HG02840 (cell line): ENCODE measurements around the gene SIGLEC15.

Experiments used
- ATAC-seq: cut with Tn5 transposase; IDR thresholded peaks from one replicate; pipeline ENCODE4 v1.9.1; 2021; ENCODE audit warnings: mild to moderate bottlenecking, moderate library complexity, moderate number of reproducible peaks; ENCODE audit not compliant: unreplicated experiment, low FRiP score

The SIGLEC15 gene

DNA sequence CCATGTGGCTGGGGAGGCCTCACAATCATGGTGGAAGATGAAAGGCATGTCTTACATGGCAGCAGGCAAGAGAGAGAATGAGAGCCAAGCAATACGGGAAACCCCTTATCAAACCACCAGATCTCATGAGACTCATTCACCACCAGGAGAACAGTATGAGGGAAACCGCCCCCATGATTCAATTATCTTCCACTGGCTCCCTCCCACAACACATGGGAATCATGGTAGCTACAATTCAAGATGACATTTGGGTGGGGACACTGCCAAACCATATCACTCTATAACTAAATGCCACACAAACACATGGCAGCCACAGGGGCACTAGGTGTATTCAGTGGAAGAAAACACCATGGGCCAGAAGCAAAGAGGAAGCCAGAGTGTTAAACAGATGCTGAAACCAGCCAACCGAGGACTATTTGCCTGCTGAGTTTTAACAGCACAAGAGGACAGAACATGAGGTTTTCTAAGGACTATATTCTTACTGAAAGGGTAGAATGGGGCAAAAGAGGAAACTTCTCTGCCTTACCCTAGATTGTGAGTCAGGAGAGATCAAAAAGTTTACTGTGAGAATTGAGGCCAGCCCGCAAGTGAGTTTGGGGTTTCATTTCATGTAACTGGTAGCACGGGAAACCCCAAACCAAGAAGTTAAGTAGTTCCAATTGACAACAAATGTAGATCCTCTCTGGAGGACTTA is 49.2 kb downstream of the SIGLEC15 start:
- peak; percentile 85 for ATAC-seq

DNA sequence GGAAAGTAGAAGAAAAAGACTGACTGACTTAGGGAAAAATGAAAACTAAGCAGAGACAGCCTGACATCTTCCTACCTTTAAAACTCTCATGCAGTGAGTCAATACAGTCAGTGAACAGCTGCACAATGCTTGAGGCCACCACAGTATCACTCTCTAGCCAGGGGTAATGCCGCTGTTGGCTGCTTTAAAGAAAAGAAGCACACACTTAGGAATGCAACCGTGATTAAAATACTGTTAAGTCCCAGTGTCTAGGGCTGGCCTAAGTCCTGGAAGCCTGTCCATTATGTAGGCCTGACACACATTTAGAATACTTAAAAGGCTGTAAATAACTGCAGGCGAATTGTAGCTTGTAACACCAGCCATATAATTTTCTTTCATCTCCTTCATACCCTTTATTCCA is 50.7 kb downstream of the SIGLEC15 start:
- ATAC-seq = no peak

DNA sequence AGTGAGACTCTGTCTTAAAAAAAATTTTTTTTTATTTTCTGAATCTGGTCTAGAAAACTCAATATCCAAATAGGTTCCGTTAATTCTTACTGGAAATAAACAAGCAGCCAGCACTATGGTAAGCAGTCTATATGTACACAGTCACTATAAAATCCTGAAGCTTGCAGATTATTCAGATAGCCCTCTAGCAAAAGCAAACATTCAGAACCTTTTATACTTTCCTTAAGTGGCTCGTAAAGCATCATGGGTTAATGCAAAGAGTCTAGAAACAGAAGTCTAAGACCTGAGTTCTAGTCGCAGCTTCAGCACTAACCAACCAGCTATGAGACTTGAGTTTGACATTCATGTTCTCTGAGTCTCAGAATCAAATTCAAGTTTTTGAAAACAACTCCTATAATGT is 51.9 kb downstream of the SIGLEC15 start:
- ATAC-seq = no peak

DNA sequence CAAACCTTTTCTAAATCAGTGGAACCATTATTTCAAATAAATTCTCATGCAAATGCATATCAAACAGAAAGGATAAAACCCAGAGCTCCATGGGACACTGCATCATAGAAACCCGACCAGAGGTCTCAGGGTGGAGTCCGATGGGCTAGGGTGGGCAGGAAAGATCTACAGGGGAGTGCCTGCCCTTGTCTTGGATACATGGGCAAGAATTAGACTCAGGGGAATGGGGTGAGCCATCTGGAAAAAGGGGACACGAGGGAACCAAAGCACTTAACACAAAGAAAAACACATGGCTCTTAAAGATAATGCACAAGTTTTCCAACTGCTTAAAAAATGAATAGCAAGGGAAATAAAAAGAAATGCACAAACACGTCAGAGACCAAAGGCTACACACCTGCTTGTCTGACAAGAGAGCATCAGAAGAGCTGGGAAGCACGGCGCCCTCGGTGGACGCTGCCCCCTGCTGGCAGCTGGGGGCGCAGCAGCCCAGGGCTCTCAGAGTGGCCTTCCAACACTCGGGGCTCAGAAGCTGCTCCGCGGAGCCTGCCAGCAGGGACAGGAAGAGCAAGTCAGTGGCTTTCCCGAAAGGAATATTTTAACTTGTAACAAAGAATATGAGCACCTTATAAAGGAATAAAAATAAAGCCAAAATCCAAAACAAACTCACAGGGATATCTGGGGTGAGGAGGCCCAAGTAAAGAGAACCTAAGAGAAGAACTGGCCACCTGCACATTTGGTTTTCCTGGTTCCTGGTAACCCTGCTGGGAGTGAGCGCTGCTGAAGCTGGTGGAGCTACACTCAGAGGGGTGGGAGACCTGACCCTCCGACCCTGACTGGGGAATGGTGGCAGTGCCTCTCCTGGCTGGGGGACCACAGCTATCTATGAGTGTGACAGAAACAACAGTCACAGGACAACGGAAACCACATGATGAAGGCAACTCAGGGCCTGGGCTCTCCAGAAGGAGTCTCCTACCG is 54.5 kb downstream of the SIGLEC15 start:
- ATAC-seq = peak; percentile 55

DNA sequence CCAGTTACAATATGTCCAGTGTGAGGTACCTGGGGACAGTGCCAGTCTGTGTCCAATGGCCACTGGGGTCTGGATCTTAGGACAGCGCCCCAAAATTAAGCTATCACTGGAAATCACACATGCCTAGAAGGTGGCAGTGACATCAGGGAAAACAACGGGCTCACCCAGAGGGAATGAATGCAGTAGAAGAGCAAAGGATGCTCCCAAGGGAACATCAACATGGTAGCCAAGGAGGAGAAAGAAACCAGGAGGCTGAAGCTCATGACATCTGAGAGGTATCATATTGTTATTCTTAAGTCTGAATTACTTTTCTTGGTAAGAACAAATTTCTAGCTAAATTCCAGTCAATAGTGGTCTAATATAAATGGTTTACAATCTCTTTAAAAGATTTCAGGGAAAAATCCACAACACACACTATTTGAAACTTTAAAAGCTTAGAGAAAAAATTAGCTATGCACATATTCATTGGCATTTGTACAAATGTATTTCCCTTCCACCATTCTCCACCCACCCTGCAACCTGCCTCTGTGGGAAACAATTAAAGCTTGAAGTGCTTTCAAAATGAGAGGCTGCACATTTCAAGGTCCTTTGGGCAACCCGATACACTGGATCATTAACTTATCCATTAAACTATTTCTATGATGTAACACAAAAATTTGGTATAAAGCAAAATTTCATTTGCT is 55.5 kb downstream of the SIGLEC15 start:
- ATAC-seq = no peak

DNA sequence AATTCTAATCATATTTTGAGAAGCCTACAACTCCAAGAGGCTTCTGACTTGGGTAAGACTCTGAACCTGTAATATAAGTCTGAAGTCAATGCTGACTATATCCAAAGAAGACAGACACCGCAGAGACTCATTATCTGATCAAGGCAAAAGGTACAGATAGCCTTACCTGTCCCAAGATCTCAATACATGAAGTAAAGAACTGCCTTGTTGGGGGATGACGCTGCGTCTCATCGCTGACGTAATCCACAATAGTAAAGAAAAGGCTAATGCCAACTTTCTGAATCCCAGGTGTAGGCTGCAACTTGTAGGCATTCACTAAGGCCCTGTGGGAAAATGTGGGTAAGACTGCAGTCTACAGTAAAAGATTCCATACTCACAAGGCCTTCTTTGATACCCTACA is 62.1 kb downstream of the SIGLEC15 start:
- ATAC-seq = no peak

DNA sequence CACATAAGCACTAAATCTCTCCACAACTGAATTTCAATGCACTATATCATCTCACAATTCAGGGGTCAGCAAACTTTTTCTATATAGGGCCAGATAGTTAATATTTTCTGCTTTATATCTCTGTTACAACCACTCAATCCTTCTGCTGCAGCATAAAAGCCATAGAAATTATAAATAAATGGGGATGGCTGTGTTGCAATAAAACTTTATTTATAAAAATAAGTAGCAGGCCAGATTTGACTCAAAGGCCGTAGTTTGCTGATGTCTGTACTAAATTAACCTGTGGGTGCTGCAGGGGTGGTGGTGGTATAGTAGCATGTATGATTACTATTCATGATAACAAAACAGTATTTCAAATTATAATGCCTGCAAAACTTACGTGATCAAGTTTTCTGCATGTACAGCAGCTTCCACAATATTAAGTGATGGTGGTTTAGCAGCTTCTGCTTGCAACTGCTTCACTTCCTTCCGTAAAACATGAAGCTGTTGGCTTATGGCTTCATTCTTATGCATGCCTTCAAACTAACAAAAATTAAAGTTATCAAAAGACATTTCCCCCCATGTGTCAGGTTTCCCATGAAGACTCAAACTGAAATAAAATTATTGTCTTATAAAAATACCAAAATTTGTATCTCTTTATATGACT is 64.1 kb downstream of the SIGLEC15 start:
- no peak for ATAC-seq

DNA sequence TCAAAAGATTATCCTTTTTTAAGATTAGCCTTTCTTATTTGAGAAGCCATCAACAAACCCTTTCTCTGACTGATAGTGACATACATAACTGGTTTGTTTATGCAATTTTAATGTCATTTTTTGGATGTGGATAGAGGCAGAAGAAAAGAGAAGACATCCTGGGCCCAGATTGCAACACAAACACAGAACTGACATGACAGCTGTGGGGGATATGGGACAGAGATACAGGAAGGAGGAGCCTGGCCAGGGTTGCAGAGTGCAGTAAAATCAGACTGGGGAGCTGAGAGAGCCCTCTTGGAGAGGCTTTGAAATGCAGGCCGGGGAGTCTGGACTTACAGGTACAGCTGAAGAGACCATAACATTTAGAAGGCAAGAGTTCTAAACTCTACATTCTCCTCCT is 65.1 kb downstream of the SIGLEC15 start:
- ATAC-seq = no peak

DNA sequence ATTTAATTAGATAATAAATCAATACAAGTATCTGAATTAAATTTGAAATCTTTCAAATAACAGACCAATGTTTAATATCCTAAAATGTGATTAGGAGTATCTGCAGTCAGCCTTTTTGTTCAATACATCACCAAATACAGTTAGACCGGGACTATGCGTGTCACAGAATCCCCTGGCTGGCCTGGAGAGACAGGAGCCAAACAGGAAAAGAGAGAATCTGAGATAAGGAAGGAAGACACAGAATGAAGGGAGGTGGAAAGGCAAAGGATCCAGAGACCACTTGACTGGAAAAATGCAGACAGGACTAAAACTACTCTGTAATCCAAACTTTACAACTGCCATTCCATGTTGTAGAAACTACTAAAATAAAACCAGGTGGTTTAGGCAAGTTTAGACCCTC is 66.3 kb downstream of the SIGLEC15 start:
- ATAC-seq = no peak
